ENCODE results near the gene MFSD2A. TPM values are rescaled to one million over a fixed set of nuclear protein-coding genes. Genes with fewer than 3 reads are reported as not detected.
"Not testable (repeated sequence)": the region's sequence is repeated elsewhere in the genome, so short reads cannot be mapped to it uniquely, and the experiment has no call there.

Gene MFSD2A
- total RNA-seq, 1 donor from 2014 or later, result 1.0 TPM

- Histone ChIP-seq H3K4me1 (ENCODE audit: control insufficient read depth in 3 of 3, insufficient read depth in 3 of 3, low read length in 3 of 3) (no peaks in the 10 kb centered on the region), H3K27ac (ENCODE audit: low read depth, low read length) (no peak overlapping the region), H3K36me3 (ENCODE audit: control insufficient read depth in 3 of 3, insufficient read depth in 3 of 3, low read length in 3 of 3) (no peaks in the 10 kb centered on the region), H3K9me3 (ENCODE audit: control insufficient read depth in 3 of 3, low read length in 3 of 3) (no peaks in the 10 kb centered on the region), H3K27me3 (ENCODE audit: control insufficient read depth in 3 of 3, insufficient read depth in 3 of 3, low read length in 3 of 3) (no peaks in the 10 kb centered on the region), H3K4me3 (ENCODE audit: low read length in 3 of 3) (no peak overlapping the region), H3K9ac (ENCODE audit: low read depth in 1 of 3, low read length in 3 of 3) (no peak overlapping the region)
Observed at GRCh38 chr1:39981385-39981784, 26.4 kb downstream of the MFSD2A start.

- Histone ChIP-seq H3K9me3 (ENCODE audit: control insufficient read depth in 3 of 3, low read length in 3 of 3) (no peaks in the 10 kb centered on the region), H3K27me3 (ENCODE audit: control insufficient read depth in 3 of 3, insufficient read depth in 3 of 3, low read length in 3 of 3) (no peaks in the 10 kb centered on the region), H3K36me3 (ENCODE audit: control insufficient read depth in 3 of 3, insufficient read depth in 3 of 3, low read length in 3 of 3) (no peaks in the 10 kb centered on the region), H3K4me1 (ENCODE audit: control insufficient read depth in 3 of 3, insufficient read depth in 3 of 3, low read length in 3 of 3) (no peaks in the 10 kb centered on the region), H3K9ac (ENCODE audit: low read depth in 1 of 3, low read length in 3 of 3) (no peak overlapping the region), H3K27ac (ENCODE audit: low read depth, low read length) (no peak overlapping the region), H3K4me3 (ENCODE audit: low read length in 3 of 3) (no peak overlapping the region)
Observed at GRCh38 chr1:39981945-39982344, 27.0 kb downstream of the MFSD2A start.

GRCh38 chr1:39984480-39984879 lies 29.5 kb downstream of the MFSD2A start:
- H3K27ac ChIP-seq (ENCODE audit: low read depth, low read length); H3K36me3 ChIP-seq (ENCODE audit: control insufficient read depth in 3 of 3, insufficient read depth in 3 of 3, low read length in 3 of 3); H3K27me3 ChIP-seq (ENCODE audit: control insufficient read depth in 3 of 3, insufficient read depth in 3 of 3, low read length in 3 of 3); H3K9me3 ChIP-seq (ENCODE audit: control insufficient read depth in 3 of 3, low read length in 3 of 3); H3K4me1 ChIP-seq (ENCODE audit: control insufficient read depth in 3 of 3, insufficient read depth in 3 of 3, low read length in 3 of 3); H3K4me3 ChIP-seq (ENCODE audit: low read length in 3 of 3); H3K9ac ChIP-seq (ENCODE audit: low read depth in 1 of 3, low read length in 3 of 3): not testable (repeated sequence)

GRCh38 chr1:39984951-39985350 lies 30.0 kb downstream of the MFSD2A start:
- no peak overlapping the region for H3K9ac ChIP-seq (ENCODE audit: low read depth in 1 of 3, low read length in 3 of 3)
- no peaks in the 10 kb centered on the region for H3K4me1 ChIP-seq (ENCODE audit: control insufficient read depth in 3 of 3, insufficient read depth in 3 of 3, low read length in 3 of 3)
- no peaks in the 10 kb centered on the region for H3K27me3 ChIP-seq (ENCODE audit: control insufficient read depth in 3 of 3, insufficient read depth in 3 of 3, low read length in 3 of 3)
- H3K9me3 ChIP-seq (ENCODE audit: control insufficient read depth in 3 of 3, low read length in 3 of 3), result no peaks in the 10 kb centered on the region
- H3K4me3 ChIP-seq (ENCODE audit: low read length in 3 of 3), result no peak overlapping the region
- H3K27ac ChIP-seq (ENCODE audit: low read depth, low read length), result no peak overlapping the region
- H3K36me3 ChIP-seq (ENCODE audit: control insufficient read depth in 3 of 3, insufficient read depth in 3 of 3, low read length in 3 of 3), result no peaks in the 10 kb centered on the region

- no peak overlapping the region for H3K27ac ChIP-seq (ENCODE audit: low read depth, low read length)
- H3K9me3 ChIP-seq (ENCODE audit: control insufficient read depth in 3 of 3, low read length in 3 of 3), result no peaks in the 10 kb centered on the region
- no peaks in the 10 kb centered on the region for H3K4me1 ChIP-seq (ENCODE audit: control insufficient read depth in 3 of 3, insufficient read depth in 3 of 3, low read length in 3 of 3)
- H3K27me3 ChIP-seq (ENCODE audit: control insufficient read depth in 3 of 3, insufficient read depth in 3 of 3, low read length in 3 of 3), result no peaks in the 10 kb centered on the region
- no peaks in the 10 kb centered on the region for H3K36me3 ChIP-seq (ENCODE audit: control insufficient read depth in 3 of 3, insufficient read depth in 3 of 3, low read length in 3 of 3)
- no peak overlapping the region for H3K9ac ChIP-seq (ENCODE audit: low read depth in 1 of 3, low read length in 3 of 3)
- no peak overlapping the region for H3K4me3 ChIP-seq (ENCODE audit: low read length in 3 of 3)
Observed at GRCh38 chr1:39987869-39988268, 32.9 kb downstream of the MFSD2A start.

GRCh38 chr1:39988618-39989343 lies 33.8 kb downstream of the MFSD2A start:
- Histone ChIP-seq H3K27ac (ENCODE audit: low read depth, low read length) (no peak overlapping the region), H3K9me3 (ENCODE audit: control insufficient read depth in 3 of 3, low read length in 3 of 3) (no peaks in the 10 kb centered on the region), H3K4me3 (ENCODE audit: low read length in 3 of 3) (no peak overlapping the region), H3K9ac (ENCODE audit: low read depth in 1 of 3, low read length in 3 of 3) (no peak overlapping the region), H3K27me3 (ENCODE audit: control insufficient read depth in 3 of 3, insufficient read depth in 3 of 3, low read length in 3 of 3) (no peaks in the 10 kb centered on the region), H3K4me1 (ENCODE audit: control insufficient read depth in 3 of 3, insufficient read depth in 3 of 3, low read length in 3 of 3) (no peaks in the 10 kb centered on the region), H3K36me3 (ENCODE audit: control insufficient read depth in 3 of 3, insufficient read depth in 3 of 3, low read length in 3 of 3) (no peaks in the 10 kb centered on the region)

- Histone ChIP-seq H3K4me1 (ENCODE audit: control insufficient read depth in 3 of 3, insufficient read depth in 3 of 3, low read length in 3 of 3) (no peaks in the 10 kb centered on the region), H3K27ac (ENCODE audit: low read depth, low read length) (no peak overlapping the region), H3K9ac (ENCODE audit: low read depth in 1 of 3, low read length in 3 of 3) (no peak overlapping the region)
Observed at GRCh38 chr1:39990428-39990827, 35.5 kb downstream of the MFSD2A start.

GRCh38 chr1:39992234-39992633 lies 37.3 kb downstream of the MFSD2A start:
- H3K9me3 ChIP-seq (ENCODE audit: control insufficient read depth in 3 of 3, low read length in 3 of 3), result no peaks in the 10 kb centered on the region
- H3K36me3 ChIP-seq (ENCODE audit: control insufficient read depth in 3 of 3, insufficient read depth in 3 of 3, low read length in 3 of 3), result no peaks in the 10 kb centered on the region
- no peak overlapping the region for H3K27ac ChIP-seq (ENCODE audit: low read depth, low read length)
- no peaks in the 10 kb centered on the region for H3K4me1 ChIP-seq (ENCODE audit: control insufficient read depth in 3 of 3, insufficient read depth in 3 of 3, low read length in 3 of 3)
- no peak overlapping the region for H3K9ac ChIP-seq (ENCODE audit: low read depth in 1 of 3, low read length in 3 of 3)
- H3K4me3 ChIP-seq (ENCODE audit: low read length in 3 of 3), result no peak overlapping the region
- H3K27me3 ChIP-seq (ENCODE audit: control insufficient read depth in 3 of 3, insufficient read depth in 3 of 3, low read length in 3 of 3), result no peaks in the 10 kb centered on the region

More at GRCh38 chr1:39990428-39990827, 35.5 kb downstream of the MFSD2A start:
- no peak overlapping the region for H3K4me3 ChIP-seq (ENCODE audit: low read length in 3 of 3)
- H3K36me3 ChIP-seq (ENCODE audit: control insufficient read depth in 3 of 3, insufficient read depth in 3 of 3, low read length in 3 of 3), result no peaks in the 10 kb centered on the region
- no peaks in the 10 kb centered on the region for H3K27me3 ChIP-seq (ENCODE audit: control insufficient read depth in 3 of 3, insufficient read depth in 3 of 3, low read length in 3 of 3)
- H3K9me3 ChIP-seq (ENCODE audit: control insufficient read depth in 3 of 3, low read length in 3 of 3), result no peaks in the 10 kb centered on the region

GRCh38 chr1:39992888-39993287 lies 37.9 kb downstream of the MFSD2A start:
- no peak overlapping the region for H3K4me3 ChIP-seq (ENCODE audit: low read length in 3 of 3)
- H3K27me3 ChIP-seq (ENCODE audit: control insufficient read depth in 3 of 3, insufficient read depth in 3 of 3, low read length in 3 of 3), result no peaks in the 10 kb centered on the region
- no peak overlapping the region for H3K9ac ChIP-seq (ENCODE audit: low read depth in 1 of 3, low read length in 3 of 3)
- no peak overlapping the region for H3K27ac ChIP-seq (ENCODE audit: low read depth, low read length)
- H3K4me1 ChIP-seq (ENCODE audit: control insufficient read depth in 3 of 3, insufficient read depth in 3 of 3, low read length in 3 of 3), result no peaks in the 10 kb centered on the region
- H3K9me3 ChIP-seq (ENCODE audit: control insufficient read depth in 3 of 3, low read length in 3 of 3), result no peaks in the 10 kb centered on the region
- H3K36me3 ChIP-seq (ENCODE audit: control insufficient read depth in 3 of 3, insufficient read depth in 3 of 3, low read length in 3 of 3), result no peaks in the 10 kb centered on the region

GRCh38 chr1:39995973-39996393 lies 41.0 kb downstream of the MFSD2A start:
- no peak overlapping the region for H3K9ac ChIP-seq (ENCODE audit: low read depth in 1 of 3, low read length in 3 of 3)
- no peak overlapping the region for H3K27ac ChIP-seq (ENCODE audit: low read depth, low read length)
- H3K9me3 ChIP-seq (ENCODE audit: control insufficient read depth in 3 of 3, low read length in 3 of 3), result no peaks in the 10 kb centered on the region
- H3K36me3 ChIP-seq (ENCODE audit: control insufficient read depth in 3 of 3, insufficient read depth in 3 of 3, low read length in 3 of 3), result no peaks in the 10 kb centered on the region
- H3K27me3 ChIP-seq (ENCODE audit: control insufficient read depth in 3 of 3, insufficient read depth in 3 of 3, low read length in 3 of 3), result no peaks in the 10 kb centered on the region
- H3K4me1 ChIP-seq (ENCODE audit: control insufficient read depth in 3 of 3, insufficient read depth in 3 of 3, low read length in 3 of 3), result no peaks in the 10 kb centered on the region
- no peak overlapping the region for H3K4me3 ChIP-seq (ENCODE audit: low read length in 3 of 3)

Measured in skeletal muscle tissue (tissue), 4 donors.